Measurements from ENCODE around the gene NGEF.
"Not testable (repeated sequence)": the region's sequence is repeated elsewhere in the genome, so short reads cannot be mapped to it uniquely, and the experiment has no call there.

The NGEF gene

GRCh38 chr2:232910376-232910775, 102.7 kb downstream of the NGEF start:
- TF ChIP-seq ZNF174 (tag by site-specific recombination; IDR thresholded peaks at IDR 0.05): no peak
- no peak for TF ChIP-seq ZNF792 (tag by site-specific recombination; IDR thresholded peaks at IDR 0.05)
- no peak for TF ChIP-seq ZNF18 (tag by site-specific recombination; IDR thresholded peaks at IDR 0.05)
- no peak for TF ChIP-seq ZSCAN4 (tag by site-specific recombination; IDR thresholded peaks at IDR 0.05)
- no peak for TF ChIP-seq SP3 (tag by site-specific recombination; IDR thresholded peaks at IDR 0.05)
- no peak for TF ChIP-seq GLIS1 (tag by site-specific recombination; IDR thresholded peaks at IDR 0.05)
- TF ChIP-seq ZNF513 (tag by site-specific recombination; IDR thresholded peaks at IDR 0.05): no peak
- no peak for TF ChIP-seq ZNF837 (tag by site-specific recombination; IDR thresholded peaks at IDR 0.05)
- no peak for TF ChIP-seq AEBP2 (tag by site-specific recombination; IDR thresholded peaks at IDR 0.05; ENCODE audit: borderline replicate concordance)
- TF ChIP-seq ZNF501 (tag by site-specific recombination; IDR thresholded peaks at IDR 0.05): no peak
- no peak for TF ChIP-seq HOXD13 (CRISPR knock-in tag; IDR thresholded peaks at IDR 0.05; ENCODE audit: borderline replicate concordance)
- TF ChIP-seq ZNF426 (tag by site-specific recombination; IDR thresholded peaks at IDR 0.05): no peak
- ChIA-PET POLR2A (no interaction called here), CTCF (interaction anchor here (0.6 to 1.5 kb wide), 2 partner anchors 24 to 77 kb away, joined by 3 read pairs; no protein-coding TSS in a partner anchor)
- Histone ChIP-seq H3K27ac (ENCODE audit: extremely low read depth, low read depth, low read length) (no peak overlapping the region), H3K9me3 (ENCODE audit: control insufficient read depth, insufficient read depth, low read depth, low read length) (no peaks in the 10 kb centered on the region), H3K4me3 (ENCODE audit: low read depth, low read length) (no peak overlapping the region), H3K4me1 (ENCODE audit: control insufficient read depth, insufficient read depth, low read length) (no peaks in the 10 kb centered on the region), H3K36me3 (ENCODE audit: control insufficient read depth in 2 of 2, insufficient read depth in 1 of 2, low read length in 2 of 2) (no peaks in the 10 kb centered on the region)

GRCh38 chr2:232908695-232909094, 104.4 kb downstream of the NGEF start:
- ChIA-PET CTCF (interaction anchor here (0.7 kb wide), 1 partner anchor 298 kb away, joined by 3 read pairs; no protein-coding TSS in a partner anchor), POLR2A (no interaction called here)
- no peak overlapping the region for H3K4me3 ChIP-seq (ENCODE audit: low read depth, low read length)
- no peak overlapping the region for H3K27ac ChIP-seq (ENCODE audit: extremely low read depth, low read depth, low read length)
- TF ChIP-seq ZFP41 (tag by site-specific recombination; IDR thresholded peaks at IDR 0.05; ENCODE audit: borderline replicate concordance): no peak
- TF ChIP-seq ZNF692 (tag by site-specific recombination; IDR thresholded peaks at IDR 0.05): no peak
- H3K4me1 ChIP-seq (ENCODE audit: control insufficient read depth, insufficient read depth, low read length): no peaks in the 10 kb centered on the region
- no peaks in the 10 kb centered on the region for H3K36me3 ChIP-seq (ENCODE audit: control insufficient read depth in 2 of 2, insufficient read depth in 1 of 2, low read length in 2 of 2)
- no peaks in the 10 kb centered on the region for H3K9me3 ChIP-seq (ENCODE audit: control insufficient read depth, insufficient read depth, low read depth, low read length)

GRCh38 chr2:232907718-232908085, 105.4 kb downstream of the NGEF start:
- POLR2A ChIA-PET, CTCF ChIA-PET: not testable (repeated sequence)

More at GRCh38 chr2:232907718-232908085, 105.4 kb downstream of the NGEF start:
- H3K4me1 ChIP-seq (ENCODE audit: control insufficient read depth, insufficient read depth, low read length); H3K27ac ChIP-seq (ENCODE audit: extremely low read depth, low read depth, low read length); H3K4me3 ChIP-seq (ENCODE audit: low read depth, low read length); H3K36me3 ChIP-seq (ENCODE audit: control insufficient read depth in 2 of 2, insufficient read depth in 1 of 2, low read length in 2 of 2); H3K9me3 ChIP-seq (ENCODE audit: control insufficient read depth, insufficient read depth, low read depth, low read length): not testable (repeated sequence)

All from HEK293 (cell line).